GM18517 (cell line): Measurements from ENCODE around the gene PUSL1.

Source experiments
- ATAC-seq: cut with Tn5 transposase; IDR thresholded peaks from one replicate; pipeline ENCODE4 v1.9.1; 2021; ENCODE audit warnings: mild to moderate bottlenecking, moderate library complexity; ENCODE audit not compliant: unreplicated experiment

The PUSL1 gene

DNA sequence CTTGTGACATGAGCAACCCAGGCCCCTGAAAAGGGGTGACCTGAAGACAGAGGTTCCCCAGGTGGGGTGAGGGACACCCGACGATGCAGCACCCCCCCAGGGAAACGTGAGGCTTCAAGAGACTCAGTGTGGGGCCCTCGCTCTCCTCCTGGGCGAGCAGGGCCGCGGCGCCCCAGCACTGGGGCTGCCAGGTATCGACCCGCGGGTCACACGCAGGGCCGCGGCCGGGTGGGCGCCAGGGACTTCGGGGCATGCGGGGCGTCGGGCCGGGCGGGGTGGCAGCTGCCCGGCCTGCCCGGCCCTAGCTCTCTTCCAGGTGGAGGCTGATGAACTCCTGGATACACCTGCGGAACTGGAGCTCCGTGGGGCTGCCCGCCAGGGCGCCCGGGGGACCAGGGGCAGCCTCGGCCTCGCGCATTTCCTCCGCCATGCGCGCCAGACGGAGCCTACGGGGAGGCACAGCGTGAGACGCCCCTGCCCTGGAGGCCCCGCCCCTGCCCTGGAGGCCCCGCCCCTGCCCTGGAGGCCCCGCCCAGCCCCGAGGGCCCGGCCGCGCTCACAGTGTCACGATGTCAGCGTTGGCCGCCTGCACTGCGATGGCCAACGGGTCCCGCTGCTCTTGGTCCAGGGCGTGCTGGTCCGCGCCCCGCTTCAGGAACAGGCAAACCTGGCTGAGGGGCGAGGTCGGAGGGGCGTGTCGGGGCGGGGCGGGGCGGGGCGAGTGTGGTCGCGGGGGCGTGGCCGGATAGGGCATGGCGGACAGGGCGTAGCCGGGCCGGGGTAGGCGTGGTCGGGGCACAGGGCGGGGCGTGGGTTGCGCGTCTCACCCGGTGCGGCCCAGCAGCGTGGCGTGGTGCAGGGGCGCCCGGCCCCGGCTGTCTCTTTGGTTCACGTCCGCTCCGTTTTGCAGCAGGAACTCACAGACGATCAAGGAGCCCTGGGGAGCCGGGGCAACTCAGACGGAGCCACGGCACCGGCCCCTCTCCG, 14.8 kb upstream of the PUSL1 start:
- ATAC-seq: no peak

DNA sequence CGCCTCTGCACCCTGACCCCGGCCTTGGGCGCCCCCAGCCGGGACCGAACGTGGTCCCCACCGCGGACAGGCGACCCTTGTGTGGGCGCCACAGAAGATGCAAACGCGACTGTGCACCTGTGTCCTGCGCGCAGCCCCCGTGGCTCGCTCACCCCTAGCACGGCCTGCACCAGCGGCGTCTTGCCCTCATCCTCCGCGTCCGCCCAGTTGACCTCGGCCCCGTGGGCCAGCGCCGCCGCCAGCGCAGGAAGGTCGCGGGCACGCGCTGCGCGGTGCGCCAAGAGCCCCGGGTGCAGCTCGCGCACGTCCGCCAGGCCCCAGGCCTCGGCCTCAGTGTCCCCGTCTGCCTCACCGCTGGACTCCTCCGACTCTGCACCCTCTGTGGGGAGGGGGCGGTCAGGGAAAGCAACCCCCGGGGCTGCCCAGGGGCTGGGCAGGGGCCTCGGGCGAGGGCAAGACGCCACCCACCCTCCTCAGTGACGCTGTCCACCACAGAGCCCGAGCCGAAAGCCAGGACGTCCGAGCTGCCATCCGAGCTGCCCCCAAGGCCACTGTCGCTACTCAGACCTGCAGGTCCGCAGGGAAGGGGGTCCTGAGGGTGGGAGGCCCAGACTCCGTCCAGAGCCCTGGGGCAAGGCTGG, 14.0 kb upstream of the PUSL1 start:
- ATAC-seq: no peak

DNA sequence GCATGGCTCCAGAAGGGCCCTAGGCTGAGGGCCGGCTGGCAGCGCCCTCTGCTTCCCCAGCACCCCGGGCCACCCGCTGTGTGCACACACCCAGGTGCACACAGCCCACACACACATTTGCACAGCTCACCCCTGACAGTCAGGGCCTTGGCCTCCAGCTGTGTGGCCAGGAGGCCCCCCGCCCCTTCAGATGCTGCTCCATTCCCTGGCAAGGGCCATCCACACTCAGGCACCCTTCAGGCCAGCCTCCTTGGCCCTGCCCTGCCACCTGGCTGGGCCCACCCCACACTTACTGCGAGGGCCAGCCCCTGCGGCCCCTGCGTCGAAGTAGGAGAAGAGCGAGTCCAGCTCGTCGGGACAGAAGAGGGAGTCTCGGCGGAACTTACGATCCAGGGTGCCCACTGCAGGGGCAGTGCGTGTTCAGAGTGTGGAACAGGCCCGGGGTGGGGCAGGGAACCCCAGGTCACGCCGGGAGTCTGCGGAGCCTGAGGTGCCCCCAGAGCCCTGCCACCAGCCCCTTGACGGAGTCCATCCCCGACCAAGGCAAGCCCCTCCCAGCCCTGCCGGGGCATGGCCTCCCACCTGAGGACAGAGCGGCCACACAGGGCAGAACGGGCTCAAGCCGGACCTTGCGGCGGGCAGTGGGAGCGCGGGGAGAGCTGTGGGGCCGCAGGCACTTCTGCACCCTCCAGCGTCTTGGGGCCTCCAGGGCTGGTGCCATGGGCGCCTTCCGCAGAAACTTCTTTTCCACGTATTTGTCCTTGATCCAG, 13.1 kb upstream of the PUSL1 start:
- ATAC-seq: no peak

DNA sequence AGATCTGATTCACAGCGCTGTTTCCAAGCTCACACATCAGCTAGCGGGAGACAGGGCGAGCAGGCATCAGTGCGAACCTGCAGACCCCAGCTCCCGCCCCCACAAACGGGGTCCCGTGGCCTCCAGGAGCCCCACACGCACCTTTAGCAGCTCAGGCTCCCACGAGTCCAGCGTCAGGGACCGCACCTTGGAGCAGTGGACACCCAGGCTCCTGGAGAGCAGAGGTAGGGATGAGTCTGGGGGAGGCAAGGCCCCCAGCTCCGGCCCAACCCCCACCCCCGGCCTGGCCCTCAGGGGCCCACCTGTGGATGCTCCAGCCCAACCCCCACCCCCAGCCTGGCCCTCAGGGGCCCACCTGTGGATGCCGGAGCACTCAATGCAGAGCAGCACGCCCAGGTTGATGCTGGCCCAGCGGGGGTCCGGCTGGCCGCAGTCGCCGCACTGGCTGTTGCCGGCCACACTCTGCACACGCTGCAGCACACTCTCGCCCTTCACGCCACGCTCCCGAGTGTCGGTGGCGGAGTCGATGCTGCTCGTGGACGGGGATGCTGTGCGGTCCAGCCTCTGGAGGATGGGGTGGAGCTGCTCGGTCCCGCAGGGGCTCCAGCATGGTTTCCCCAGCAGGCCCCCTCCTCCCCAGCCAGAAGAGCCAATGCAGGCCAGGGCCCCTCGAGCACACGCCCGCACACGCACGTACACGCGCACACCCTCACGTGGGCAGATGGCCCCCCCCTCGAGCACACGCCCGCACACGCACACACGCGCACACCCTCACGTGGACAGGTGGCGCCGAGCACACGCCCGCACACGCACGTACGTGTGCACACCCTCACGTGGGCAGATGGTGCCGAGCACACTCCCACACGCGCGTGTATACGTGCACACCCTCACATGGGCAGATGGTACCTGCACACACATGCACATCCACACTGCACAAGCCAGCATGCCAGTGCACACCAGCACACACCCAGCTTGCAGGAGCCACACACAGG, 12.0 kb upstream of the PUSL1 start:
- no peak for ATAC-seq

DNA sequence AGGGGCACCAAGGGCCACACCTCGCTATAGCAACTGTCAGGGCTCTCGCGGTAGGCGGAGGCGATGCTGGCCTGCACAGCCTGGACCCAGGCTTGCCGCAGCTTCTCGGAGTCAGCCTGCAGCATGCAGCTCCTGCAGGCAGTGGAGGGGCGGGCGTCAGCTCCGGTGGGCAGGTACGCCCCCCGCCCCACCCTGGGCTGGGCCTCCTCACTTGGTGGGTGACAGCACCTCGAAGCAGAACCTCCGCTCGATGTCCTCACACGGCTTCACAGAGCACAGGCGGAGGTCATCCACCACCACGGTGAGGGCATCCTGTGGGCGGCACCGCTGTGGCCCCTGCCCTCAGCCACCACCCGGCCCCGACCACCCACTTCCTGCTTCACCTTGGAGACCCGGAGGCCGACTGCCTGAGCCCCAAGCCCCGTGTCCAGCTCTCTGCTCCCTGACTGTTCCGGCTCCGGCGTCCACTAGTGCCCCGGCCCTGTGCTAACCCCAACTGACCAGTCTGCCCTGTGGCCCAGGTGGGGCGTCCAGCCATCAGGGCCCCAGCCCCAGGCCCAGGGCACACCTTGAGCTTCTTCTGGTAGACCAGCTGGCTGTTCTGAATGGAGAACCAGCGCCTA, 10.5 kb upstream of the PUSL1 start:
- ATAC-seq: no peak

DNA sequence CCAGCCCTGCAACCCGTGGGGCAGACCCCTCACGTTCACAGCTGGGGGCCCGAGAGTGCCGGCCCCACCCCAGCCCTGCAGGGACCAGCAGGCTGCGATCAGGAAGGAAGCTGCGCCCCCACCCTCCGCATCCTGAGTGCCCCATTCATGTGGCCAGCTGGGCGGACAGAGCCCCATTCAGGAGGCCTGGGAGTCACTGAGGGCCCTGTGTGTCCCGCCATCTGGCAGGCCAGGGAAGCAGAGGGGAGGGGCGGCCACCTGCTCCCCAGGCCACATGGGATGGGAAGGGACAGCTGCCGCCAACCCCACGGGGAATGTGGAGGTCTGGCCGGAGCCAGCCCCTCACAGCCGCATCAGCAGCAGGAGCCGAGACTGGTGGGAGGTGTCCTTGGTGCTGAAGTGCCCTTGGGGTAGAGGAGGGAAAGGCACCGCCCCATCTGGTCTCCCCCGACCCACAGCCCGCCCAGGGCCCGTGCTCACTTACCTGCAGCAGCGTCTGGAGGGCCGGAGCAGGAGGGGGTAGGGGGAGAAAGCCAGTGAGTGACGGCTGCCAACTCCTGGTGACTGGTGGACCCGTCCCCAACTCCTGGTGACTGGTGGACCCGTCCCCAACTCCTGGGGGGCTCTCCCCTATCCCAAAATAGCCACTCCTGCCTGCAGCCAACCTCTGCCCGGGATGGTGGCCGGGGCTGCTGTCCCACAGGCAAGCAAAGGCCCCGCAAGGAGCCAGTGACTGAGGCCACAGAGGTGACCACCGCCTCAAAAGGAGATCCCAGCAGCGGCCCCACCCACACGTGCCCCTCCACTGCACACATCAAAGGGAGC, 9.3 kb upstream of the PUSL1 start:
- no peak for ATAC-seq

DNA sequence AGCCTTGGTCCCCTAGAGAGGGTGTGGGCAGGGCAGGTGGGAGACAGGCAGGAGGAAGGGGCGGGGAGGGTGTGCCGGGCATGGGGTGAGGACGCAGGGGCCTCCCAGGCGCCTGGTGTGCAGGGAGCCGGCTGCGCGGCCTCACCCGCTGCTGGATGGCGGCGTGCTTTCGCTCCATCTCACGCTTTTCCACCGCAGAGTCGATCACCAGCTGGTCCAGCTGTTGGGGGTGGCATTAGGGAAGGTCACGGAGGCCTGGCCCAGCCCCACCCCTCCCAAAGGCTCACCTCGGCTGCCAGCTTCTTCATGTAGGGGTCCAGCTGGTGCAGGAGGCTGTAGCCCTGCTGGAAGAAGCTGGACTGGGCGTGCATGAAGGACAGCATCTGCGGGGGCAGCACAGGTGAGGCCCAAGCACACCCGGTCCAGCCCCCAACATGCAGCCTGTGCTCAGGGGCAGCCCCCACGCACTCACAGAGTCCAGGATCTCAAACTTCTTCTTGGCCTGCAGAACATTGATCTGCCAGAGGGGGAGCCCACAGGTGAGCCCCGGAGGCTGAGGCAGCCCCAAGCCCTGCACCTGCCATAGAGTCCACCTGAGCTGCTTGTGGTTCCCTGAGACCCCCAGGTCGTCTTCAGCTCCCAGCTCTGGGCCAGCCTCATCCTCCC, 8.6 kb upstream of the PUSL1 start:
- no peak for ATAC-seq

DNA sequence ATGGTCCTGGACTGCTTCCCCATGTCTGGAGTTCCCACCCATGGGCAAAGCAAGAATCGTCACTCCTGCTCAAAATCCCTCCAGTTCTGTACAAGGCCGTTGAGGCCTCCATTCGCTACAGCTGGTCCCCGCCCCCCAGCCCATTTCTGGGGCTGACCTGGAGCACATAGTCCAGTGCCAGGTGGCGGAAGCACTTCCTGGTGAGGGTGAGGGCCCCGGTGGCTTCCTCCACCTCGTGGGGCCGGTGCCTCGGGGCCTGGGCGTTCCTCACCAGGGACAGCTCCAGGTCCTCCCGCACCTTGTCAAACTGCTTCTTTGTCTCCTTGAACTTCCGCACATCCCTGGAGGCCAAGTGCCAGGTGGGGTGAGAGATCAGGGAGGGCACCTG, 8.1 kb upstream of the PUSL1 start:
- no peak for ATAC-seq

DNA sequence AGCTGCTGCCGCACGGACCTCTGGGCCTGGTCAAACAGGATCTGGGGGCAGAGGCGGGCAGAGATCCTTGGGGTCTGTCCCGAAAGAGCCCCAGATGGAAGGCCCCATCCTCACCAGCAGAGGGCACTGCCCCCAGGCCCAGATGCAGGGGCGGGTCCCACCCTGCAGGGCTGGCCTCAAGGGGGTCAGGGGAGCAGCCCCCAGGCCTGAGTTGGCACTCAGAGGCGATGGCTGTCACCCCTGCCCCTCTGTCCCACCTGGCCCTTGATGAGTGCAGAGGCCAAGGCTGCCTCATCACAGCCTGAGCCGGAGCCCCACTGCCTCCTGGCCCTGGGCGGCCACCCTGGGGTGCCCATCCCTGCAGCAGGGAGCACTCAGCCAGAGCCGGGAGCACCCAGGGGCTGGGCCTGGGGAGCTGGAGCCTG, 6.4 kb upstream of the PUSL1 start:
- ATAC-seq: no peak

DNA sequence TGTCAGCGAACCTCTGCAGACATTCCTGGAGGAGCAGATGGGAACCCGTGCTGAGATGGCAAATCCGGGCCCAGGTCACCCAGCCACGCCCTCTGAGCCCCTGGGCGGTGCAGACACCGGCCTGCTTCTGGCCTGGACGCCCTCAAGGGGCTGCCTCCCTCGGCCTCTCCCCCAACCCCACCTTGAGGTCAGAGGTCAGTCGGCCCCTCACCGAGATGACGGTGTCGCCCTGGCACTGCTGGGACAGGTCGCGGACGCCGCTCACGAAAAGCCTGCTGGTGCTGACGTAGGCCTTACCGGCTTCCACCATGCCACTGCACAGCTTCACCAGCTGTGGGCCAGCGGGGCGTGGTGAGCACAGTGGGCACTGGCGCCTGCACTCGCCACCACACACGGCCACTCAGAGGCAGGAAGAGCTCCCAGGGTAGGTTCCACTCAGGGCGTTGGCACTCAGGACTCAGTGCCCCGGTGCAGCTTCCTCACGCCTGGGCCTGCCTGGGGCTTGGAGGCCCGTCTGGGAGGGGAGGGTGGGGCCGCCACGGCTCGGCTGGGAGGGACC, 5.4 kb upstream of the PUSL1 start:
- ATAC-seq: no peak

DNA sequence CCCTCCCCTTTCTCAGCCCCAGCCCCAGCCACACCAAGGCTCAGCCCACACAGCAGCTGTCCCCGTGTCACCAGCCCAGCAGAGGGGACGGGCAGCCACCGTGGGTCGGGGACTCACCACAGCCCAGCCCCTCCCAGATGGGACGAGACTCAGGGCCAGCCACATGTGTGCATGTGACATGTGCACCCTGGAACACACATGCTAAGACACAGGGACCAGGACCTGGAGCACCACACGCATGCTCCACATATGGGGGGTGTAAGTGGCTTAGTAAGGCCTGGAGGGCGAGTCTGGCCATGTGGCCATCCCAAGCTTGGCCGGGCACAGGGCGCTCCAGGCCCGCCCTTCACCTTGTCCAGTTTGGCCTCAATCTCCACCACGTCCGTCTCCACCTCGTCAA, 4.7 kb upstream of the PUSL1 start:
- ATAC-seq: no peak

DNA sequence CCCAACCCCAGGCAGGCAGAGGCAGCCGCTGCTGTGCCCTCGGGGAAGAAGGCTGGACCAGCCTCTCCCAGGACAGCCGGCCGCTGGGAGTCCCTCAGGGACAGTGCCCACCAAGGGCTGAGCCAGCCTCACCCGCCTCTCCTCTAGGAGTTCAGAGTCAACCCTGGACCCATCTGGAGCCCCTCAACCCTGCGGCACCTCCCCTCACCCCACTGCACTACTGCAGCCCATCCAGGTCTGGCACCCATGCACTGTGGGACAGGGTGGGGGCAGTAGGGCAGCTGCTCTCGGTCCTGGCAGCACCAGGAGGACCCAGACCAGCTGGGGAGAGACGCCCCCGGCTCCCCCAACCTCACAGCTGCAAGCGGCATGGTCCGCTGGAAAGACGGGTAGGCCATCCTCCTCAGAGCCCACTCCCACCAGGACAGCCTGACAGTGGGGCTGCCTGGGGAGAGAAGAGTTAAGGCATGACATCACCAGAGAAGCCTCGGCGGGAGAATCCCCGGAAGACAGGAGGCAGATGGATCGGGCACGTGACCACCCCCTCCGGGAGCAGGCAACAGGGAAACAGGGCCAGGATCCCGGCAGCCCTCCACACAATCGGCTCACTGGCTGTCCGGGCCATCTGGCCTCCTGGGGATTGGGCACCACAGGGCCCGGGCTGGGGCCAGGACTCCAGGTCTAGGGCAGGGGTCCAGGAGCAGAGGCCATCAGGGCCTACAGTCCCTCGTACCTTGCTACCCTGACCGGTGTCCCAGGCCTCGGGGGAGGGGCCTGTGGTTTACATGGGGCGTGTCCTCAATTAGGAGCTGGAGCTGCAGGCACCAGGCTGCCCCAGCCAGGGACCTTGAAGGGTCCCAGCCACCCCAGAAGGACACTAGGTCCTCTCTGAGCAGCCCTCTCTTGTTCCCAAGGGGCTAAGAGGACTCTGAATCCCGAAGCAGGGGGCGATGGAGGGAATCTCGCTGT, 3.8 kb upstream of the PUSL1 start:
- ATAC-seq: no peak

DNA sequence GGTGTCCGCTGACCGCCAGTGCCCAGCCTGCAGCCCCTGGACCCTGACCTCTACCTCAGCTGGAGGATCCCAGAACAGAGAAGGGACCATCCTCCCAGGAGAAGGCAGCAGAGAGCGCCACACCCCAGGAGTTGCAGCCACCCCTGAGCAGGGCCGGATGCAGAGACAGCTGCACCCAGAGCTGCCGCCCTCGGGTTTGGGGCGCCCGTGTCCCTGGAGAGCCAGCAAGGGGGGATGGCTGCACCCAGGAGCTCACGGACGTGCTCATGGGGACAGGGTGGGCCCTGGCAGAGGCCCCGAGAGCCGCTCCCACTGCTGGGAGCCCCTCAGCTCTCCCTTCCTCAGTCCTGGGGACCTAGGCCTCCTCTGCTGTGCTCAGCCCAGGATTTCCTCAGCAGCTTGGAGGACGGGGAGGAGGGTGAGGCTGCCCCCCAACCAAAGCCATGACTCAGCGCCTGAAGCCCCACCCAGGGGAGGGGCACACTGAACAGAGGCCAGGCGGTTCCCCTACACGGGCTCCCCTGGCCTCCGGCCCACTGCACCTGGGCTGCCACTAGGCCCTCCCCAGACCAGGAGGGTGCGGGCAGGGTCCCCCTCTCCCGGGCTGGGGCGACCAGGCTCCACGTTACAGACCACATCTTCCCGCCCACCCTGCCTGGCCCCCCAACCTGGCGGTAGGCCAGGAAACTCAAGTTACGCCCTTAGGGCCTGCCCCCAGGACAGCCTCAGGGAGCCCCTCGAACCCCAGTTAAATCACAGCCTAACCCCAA, 2.9 kb upstream of the PUSL1 start:
- ATAC-seq: no peak

DNA sequence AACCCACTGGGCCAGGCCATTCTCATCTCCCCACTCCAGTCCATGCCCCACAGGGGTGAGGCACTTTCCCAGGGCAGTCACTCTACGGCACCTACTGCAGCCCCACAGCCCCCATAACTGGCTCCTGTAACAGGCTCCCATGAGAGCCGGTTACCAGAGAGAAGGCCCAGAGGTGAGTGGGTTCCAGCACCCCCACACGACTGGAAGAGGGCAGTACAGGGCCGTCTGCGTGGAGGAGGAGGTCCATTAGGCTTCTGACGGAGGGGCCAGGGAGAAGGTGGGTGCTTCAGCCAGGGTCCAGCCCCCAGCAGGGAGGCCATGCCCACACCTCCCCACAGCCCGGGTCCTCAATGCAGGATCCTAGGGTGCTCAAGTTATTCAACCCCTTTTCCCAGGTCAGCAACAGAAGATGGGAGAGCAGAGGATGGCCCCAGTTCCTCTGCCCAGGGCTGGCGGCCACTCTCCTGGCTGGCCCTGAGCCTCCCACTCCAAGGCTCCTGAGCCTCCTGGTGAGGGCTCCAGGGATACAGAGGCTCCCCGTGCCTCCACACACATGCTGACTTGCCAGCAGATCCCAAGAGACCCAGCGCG, 2.2 kb upstream of the PUSL1 start:
- no peak for ATAC-seq

DNA sequence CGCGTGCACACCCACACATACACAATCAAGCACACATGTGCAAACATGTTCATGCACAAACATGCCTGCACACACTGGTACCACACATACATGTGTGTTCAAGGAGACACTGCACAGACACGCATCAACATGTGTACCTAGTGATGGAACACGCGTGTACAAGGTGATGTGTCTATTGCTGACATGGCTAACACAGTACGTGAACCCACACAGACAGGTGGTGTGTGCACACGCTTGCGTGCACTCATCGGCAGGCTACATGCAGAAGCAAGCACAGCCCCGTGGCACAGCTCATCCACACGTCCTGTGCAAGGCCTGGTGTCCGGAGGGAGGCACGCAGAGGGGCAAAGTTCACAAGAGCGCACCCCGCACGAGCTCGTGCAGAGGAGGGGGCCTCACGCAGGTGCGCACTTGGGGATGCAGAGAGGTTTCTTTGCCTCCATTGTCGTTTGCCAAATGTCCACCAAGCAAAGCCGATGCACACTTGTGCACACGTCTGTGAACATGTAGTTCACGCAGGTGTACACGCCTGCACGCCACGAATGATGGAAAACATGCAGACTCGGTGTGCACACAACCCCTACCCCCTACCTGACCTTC, 1.6 kb upstream of the PUSL1 start:
- no peak for ATAC-seq
